Heart right ventricle (tissue), 16 donors: ENCODE data around the gene TPP1. TPM values are rescaled to one million over a fixed set of nuclear protein-coding genes. Genes with fewer than 3 reads are reported as not detected.

Experiments used
- ATAC-seq, 8 donors: fragments of 200-7000 bp; cut with Tn5 transposase; one replicate each; pipeline ENCODE4 v1.9.1; 2020; ENCODE audit warnings: mild to moderate bottlenecking in 8 of 8, moderate library complexity in 8 of 8, moderate number of reproducible peaks in 1 of 8
- DNase-seq, 2 donors: peaks; one replicate each; pipeline ENCODE4 v3.0.0-alpha.2; 2020
- H3K27ac ChIP-seq, 10 donors: fragments of 200-600 bp; sonication (generic) in 2 of 10; one replicate each; pipeline versions ENCODE4 v1.5.0 to v1.8.0; 2020 to 2022; ENCODE audit warnings: mild to moderate bottlenecking in 3 of 10
- H3K27me3 ChIP-seq, 7 donors: fragments of 200-600 bp; one replicate each; pipeline ENCODE4 v1.8.0; 2021 to 2022; ENCODE audit warnings: mild to moderate bottlenecking in 2 of 7
- H3K36me3 ChIP-seq, 9 donors: fragments of 200-600 bp; sonication (generic) in 1 of 9; one replicate each; pipeline versions ENCODE4 v1.5.0 to v1.8.0; 2020 to 2022; ENCODE audit warnings: mild to moderate bottlenecking in 2 of 9
- H3K4me1 ChIP-seq, 9 donors: fragments of 200-600 bp; sonication (generic) in 1 of 9; one replicate each; pipeline versions ENCODE4 v1.5.0 to v1.8.0; 2020 to 2022; ENCODE audit warnings: mild to moderate bottlenecking in 4 of 9
- H3K4me3 ChIP-seq, 10 donors: fragments of 200-600 bp; sonication (generic) in 2 of 10; one replicate each; pipeline versions ENCODE4 v1.5.0 to v1.8.0; 2020 to 2022; ENCODE audit warnings: mild to moderate bottlenecking in 7 of 10, moderate library complexity in 2 of 10
- H3K9me3 ChIP-seq, 11 donors: fragments of 200-600 bp in 10 of 11; sonication (generic) in 2 of 11; one replicate each; pipeline versions ENCODE4 v1.5.0 to v1.8.0; 2013 to 2022; ENCODE audit warnings: mild to moderate bottlenecking in 2 of 11, control low read depth in 1 of 11, moderate library complexity in 1 of 11
- WGBS, 2 donors: extraction: QIAGEN DNeasy Blood & Tissue Kit; methylation state at CpG; one replicate each; pipeline ENCODE4 v1.1.7; 2013; ENCODE audit warnings: inconsistent platforms in 1 of 2; 5-methylcytosine and 5-hydroxymethylcytosine counted together
- intact Hi-C, 10 donors: fragments of 100-400 bp; cut with DNase I; formaldehyde crosslinking; loops; one replicate each; pipeline versions ENCODE4 v1.11.1 to v1.14.2; 2022
- polyA plus RNA-seq, 2 donors: library from polyadenylated mRNA; stranded (reverse); fragments of 200-250 nt; gene quantifications; one replicate each; pipeline ENCODE4 v1.2.3, GENCODE V29; 2013
- total RNA-seq, 10 donors: library from RNA; stranded (reverse); fragmentation: NEBNext Ultra II Directional in 3 of 10; extraction: Animal tissue kit (Norgen Biotek cat#: 25700) in 3 of 10; gene quantifications; one replicate each; pipeline versions ENCODE4 v1.2.1 to v1.2.4, GENCODE V29; 2021 to 2023
- TF ChIP-seq, protein P1 (sequence below), 9 donors: fragments of 200-600 bp; sonication (generic) in 2 of 9; IDR thresholded peaks; one replicate each; pipeline versions ENCODE4 v1.5.0 to v1.8.0; 2021 to 2022; ENCODE audit warnings: antibody characterized with exemption in 9 of 9, mild to moderate bottlenecking in 5 of 9, moderate library complexity in 1 of 9
- donor health status: Arrhythmogenic right ventricular cardiomyopathy.
- donor health status: ischemic (EF 13 %, LVEDD 7.1; RV severe dilation, severe dysfunction).
- donor health status: healthy with polysubstance abuse.
- donor health status: DM: no; HTN: yes; CAD: no.
- donor health status: DM: no; HTN: no; CAD: no.
- donor health status: ischemic (EF 25% LVEDD 6.9; RV normal size, moderate dysfunction).
- donor health status: ischemic (EF 25% LVEDD 5.7; RV mildly dilated, moderate dysfunction).
- donor health status: healthy.
- donor health status: DM: yes; HTN: yes; CAD: no.
- donor health status: Ischemic cardiomyopathy.
- donor health status: ischemic (EF 35%, LVEDD 5.7; RV mildly dilated, moderate dysfunction).
- donor health status: nonischemic (EF 11% LVEDD 7.7; RV severe dilation, severe dysfunction).
- donor health status: DM: yes; HTN: yes; CAD: no.
- donor health status: PGD.
- donor health status: ischemic (EF 29% LVEDD 5.4; RV normal size, mild dysfunction).
- donor health status: nonischemic (EF 23%, LVEDD 6.1; RV moderate dilation, normal function).

The TPP1 gene
- total and polyA plus RNA-seq, 12 donors = 31.9 to 132 (median 66.2) TPM

DNA sequence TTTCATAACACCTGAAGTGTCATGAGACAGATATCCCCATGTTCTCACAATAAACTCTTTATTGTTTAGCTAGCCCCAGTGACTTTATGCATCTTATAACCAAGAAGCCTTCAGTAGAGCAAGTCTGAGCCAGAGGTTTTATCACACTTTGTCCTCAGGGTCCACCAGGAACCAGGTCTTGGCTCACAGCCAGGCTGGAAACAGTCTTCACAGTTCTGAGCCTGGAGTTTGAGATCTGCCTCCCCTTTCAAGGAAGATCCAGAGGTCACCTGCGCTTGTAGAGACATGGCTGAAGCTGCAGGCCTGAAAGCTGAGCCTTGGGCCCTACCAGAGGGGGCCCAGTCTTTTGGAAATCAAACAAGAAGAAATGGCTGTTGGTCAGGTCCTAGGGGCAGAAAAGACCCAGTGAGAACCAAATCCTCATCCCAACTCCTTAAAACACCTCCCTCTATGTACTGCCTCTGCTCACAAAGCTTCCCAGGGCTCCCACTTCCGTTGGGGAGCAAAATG is 19.3 kb downstream of the TPP1 start:
- Histone ChIP-seq H3K36me3 (peaks cover 0 to 69% (median 23%) of the 10 kb centered on the region in 9 donors), H3K27me3 (no peaks in the 10 kb centered on the region), H3K27ac (no peak overlapping the region), H3K4me1 (peaks cover 9 to 82% (median 65%) of the 10 kb centered on the region in 9 donors), H3K4me3 (no peak overlapping the region), H3K9me3 (no peaks in the 10 kb centered on the region)
- intact Hi-C loops = loop anchor here in 6 of 10 donors (5.0 to 10.0 kb wide), 7 partner anchors 53 to 118 kb away; partner anchors contain the start of genes ARFIP2 (in 2 of the 6), TIMM10B (in 2 of the 6) and MRPL17 (in 1 of the 6)
- TF ChIP-seq, protein P1, sequence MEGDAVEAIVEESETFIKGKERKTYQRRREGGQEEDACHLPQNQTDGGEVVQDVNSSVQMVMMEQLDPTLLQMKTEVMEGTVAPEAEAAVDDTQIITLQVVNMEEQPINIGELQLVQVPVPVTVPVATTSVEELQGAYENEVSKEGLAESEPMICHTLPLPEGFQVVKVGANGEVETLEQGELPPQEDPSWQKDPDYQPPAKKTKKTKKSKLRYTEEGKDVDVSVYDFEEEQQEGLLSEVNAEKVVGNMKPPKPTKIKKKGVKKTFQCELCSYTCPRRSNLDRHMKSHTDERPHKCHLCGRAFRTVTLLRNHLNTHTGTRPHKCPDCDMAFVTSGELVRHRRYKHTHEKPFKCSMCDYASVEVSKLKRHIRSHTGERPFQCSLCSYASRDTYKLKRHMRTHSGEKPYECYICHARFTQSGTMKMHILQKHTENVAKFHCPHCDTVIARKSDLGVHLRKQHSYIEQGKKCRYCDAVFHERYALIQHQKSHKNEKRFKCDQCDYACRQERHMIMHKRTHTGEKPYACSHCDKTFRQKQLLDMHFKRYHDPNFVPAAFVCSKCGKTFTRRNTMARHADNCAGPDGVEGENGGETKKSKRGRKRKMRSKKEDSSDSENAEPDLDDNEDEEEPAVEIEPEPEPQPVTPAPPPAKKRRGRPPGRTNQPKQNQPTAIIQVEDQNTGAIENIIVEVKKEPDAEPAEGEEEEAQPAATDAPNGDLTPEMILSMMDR (IDR thresholded peaks at IDR 0.05) = no peak
- DNase-seq (no peak), ATAC-seq (no peak)
- WGBS, 2 donors = 85 to 92% methylated on average over 2 of the region's 2 CpGs

DNA sequence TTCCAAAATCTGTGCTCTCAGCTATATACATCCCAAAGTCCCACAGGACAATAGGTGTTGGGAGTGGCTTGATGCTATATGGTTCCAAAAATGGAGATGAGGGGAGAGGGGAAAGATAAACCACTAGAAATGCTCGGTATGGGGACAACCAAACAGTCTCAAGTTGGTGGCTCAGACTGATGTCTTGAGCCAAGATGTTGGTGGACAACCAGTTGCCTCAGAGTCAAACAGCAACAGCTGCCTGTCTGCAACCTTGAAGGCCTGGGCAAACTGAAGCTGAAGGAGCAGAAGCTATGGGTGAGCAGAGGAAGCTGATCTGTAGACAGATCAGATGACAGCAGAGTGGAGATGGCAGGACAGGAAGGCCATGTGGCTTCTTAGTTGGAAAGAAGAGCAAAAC is 19.8 kb downstream of the TPP1 start:
- 74 to 84% methylated on average over 1 of the region's 1 CpG for WGBS, 2 donors
- TF ChIP-seq, protein P1 (IDR thresholded peaks at IDR 0.05) = no peak
- DNase-seq = no peak
- Histone ChIP-seq H3K9me3 (no peaks in the 10 kb centered on the region), H3K4me3 (no peak overlapping the region), H3K36me3 (peaks cover 0 to 74% (median 23%) of the 10 kb centered on the region in 9 donors), H3K27me3 (no peaks in the 10 kb centered on the region), H3K27ac (peak overlapping the region in 1 of 10 donors; percentile 66), H3K4me1 (peaks cover 9 to 83% (median 68%) of the 10 kb centered on the region in 9 donors)
- no peak for ATAC-seq
- intact Hi-C loops = loop anchor here in 1 of 10 donors (5.0 kb wide), 1 partner anchor 62 kb away; no protein-coding TSS in a partner anchor

DNA sequence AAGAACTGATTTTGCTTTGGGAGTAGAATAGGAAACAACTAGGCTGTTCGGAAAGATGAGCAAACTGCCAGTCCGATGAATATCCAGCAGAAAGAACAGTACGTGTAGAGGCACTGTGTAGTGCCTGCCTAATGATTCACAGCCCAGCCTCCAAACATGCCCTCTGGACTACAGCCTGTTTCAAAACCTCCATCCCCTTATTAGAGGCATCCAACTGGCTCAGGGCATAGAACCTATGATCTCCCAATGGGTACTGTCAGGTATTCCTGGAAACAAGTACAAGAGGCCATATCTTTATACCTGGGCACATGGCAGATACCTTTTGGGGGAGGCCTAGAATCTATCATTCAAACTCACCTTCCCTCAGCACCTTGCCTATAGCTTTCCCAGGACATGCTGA is 20.7 kb downstream of the TPP1 start:
- intact Hi-C loops = loop anchor here in 1 of 10 donors (5.0 kb wide), 1 partner anchor 61 kb away; no protein-coding TSS in a partner anchor
- Histone ChIP-seq H3K4me1 (peaks cover 11 to 91% (median 74%) of the 10 kb centered on the region in 9 donors), H3K4me3 (no peak overlapping the region), H3K27me3 (no peaks in the 10 kb centered on the region), H3K27ac (peak overlapping the region in 5 of 10 donors; percentile 2 to 66 (median 18)), H3K36me3 (peaks cover 0 to 82% (median 23%) of the 10 kb centered on the region in 9 donors), H3K9me3 (no peaks in the 10 kb centered on the region)
- WGBS, 2 donors = 71 to 76% methylated on average over 3 of the region's 3 CpGs
- DNase-seq (no peak), ATAC-seq (peak in 1 of 8 donors; percentile 25)
- TF ChIP-seq, protein P1 (IDR thresholded peaks at IDR 0.05) = no peak

DNA sequence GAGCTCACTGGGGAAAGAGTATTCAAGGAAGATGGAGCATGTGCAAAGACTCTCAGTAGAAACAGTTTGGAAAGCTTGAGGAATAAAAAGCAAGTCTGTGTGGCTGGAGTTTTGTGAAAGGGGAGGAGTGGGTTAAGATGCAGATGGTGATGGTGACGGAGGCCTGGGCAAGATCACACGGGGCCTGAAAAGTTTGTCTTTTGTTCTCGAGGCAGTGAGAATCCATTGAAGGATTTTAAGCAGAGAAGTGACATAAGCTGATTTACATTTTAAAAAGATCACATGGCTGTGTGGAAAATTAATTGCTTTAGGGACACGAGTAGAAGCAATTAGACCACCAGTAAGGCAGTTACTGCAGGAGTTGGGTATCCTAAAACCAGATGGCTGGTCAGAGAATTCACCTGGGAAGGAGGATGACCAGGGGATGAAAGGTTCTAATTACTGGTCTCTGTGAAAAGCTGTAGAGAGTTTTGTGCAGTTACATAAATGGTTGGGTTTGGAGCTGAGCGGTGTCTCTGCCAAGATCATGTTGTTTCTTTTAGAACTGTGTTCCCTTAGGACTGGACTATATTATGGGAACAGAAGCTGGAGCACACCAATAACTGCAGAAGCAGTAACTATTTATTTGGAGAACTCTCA is 22.9 kb downstream of the TPP1 start:
- 27 to 28% methylated on average over 5 of the region's 5 CpGs for WGBS, 2 donors
- ATAC-seq (peak in 5 of 8 donors; percentile 71 to 83 (median 73)), DNase-seq (no peak)
- H3K36me3 ChIP-seq = peaks cover 0 to 96% (median 23%) of the 10 kb centered on the region in 9 donors
- no peaks in the 10 kb centered on the region for H3K9me3 ChIP-seq
- peak overlapping the region in 9 of 10 donors; percentile 36 to 66 (median 56) for H3K27ac ChIP-seq
- TF ChIP-seq, protein P1 (IDR thresholded peaks at IDR 0.05) = no peak
- peaks cover 2 to 84% (median 60%) of the 10 kb centered on the region in 9 donors for H3K4me1 ChIP-seq
- no peak overlapping the region for H3K4me3 ChIP-seq
- H3K27me3 ChIP-seq = no peaks in the 10 kb centered on the region
- intact Hi-C loops = loop anchor here in 1 of 10 donors (5.0 kb wide), 1 partner anchor 59 kb away; no protein-coding TSS in a partner anchor
